Neuron (in vitro differentiated cells): ENCODE data around the gene UBE2D3.
A peak's percentile ranks its signal among the peaks of the same experiment; 100 is the strongest.
"Not testable (repeated sequence)": the region's sequence is repeated elsewhere in the genome, so short reads cannot be mapped to it uniquely, and the experiment has no call there.

Experiments
- H2AFZ ChIP-seq: one replicate; pipeline ENCODE4 v1.6.1; 2013; ENCODE audit warnings: low read depth, mild to moderate bottlenecking, inconsistent platforms, low read length, moderate library complexity
- H3K27me3 ChIP-seq: one replicate; pipeline ENCODE4 v1.6.1; 2013; ENCODE audit warnings: low read length; ENCODE audit not compliant: insufficient read depth
- H3K36me3 ChIP-seq: one replicate; pipeline ENCODE4 v1.6.1; 2013; ENCODE audit warnings: low read length; ENCODE audit not compliant: insufficient read depth
- H3K4me1 ChIP-seq: one replicate; pipeline ENCODE4 v1.6.1; 2013; ENCODE audit warnings: low read length; ENCODE audit not compliant: insufficient read depth
- H3K4me3 ChIP-seq: 2 replicates; pipeline ENCODE4 v1.5.1; 2013; ENCODE audit warnings: mild to moderate bottlenecking, low read length, moderate library complexity
- H3K9me3 ChIP-seq: one replicate; pipeline ENCODE4 v1.6.1; 2013; ENCODE audit warnings: low read length

The UBE2D3 gene

DNA sequence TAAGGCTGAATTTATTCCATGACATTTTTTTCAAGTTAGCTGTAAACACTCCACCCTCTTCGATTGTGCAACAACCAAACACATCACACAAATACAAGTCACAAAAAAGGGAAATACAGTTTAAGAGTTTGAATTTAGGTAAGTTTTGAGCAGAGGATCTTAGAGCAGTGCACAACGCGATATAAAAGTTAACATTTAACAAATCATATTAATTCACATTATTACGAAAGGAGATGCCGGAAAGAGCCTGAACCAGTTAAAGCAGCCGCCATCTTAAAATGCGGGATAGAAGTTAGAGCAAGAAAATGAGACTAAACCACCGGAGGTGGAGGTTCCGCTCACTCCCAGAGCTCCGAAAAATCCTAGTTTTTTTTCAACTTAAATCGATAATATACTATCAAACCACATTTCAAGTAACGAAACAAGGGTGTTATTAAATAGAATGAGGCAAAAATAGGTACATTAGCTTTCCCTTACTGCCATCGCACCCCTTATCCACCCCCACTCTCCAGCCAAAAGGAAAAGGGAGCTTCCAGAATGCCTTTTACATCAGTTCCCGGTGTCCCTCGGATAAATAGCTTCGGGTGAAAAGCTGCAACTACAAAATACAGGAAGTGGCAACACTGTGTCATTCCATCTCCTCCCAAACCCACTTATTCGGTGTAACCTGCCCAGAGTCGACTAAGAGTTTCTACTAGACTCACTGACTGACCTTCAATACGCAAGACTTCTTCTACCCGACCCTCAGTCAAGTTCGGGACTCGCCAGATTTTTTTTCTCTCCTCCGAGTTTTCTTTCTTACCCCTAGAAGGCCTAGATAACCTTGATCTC, 1.9 kb downstream of the UBE2D3 start:
- Histone ChIP-seq H3K27me3 (no peaks in the 10 kb centered on the region), H3K4me1 (peaks cover 24% of the 10 kb centered on the region), H3K9me3 (no peaks in the 10 kb centered on the region), H3K4me3 (peak overlapping the region; percentile 86), H3K36me3 (peaks cover 31% of the 10 kb centered on the region), H2AFZ (no peak overlapping the region)

DNA sequence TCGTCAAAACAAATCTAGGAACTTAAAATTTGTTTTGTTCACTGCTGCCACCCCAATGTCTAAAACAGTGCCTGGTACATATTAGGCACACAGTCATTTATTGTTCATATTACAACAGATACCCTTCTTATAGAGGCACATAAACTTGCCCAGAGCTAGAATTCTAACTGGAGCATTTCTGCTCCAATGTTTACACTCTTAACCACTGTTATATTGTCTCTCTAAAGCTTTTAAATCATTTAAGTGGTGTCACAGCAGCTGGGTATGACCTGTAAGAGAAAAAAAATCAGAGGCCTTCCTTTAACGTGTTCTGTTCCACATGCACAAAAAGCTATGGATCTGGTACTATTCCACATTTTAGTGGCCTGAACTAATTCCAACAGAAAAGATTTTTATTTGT, 3.0 kb downstream of the UBE2D3 start:
- Histone ChIP-seq H3K36me3 (peaks cover 41% of the 10 kb centered on the region), H3K9me3 (no peaks in the 10 kb centered on the region), H2AFZ (no peak overlapping the region), H3K4me3 (peak overlapping the region; percentile 86), H3K27me3 (no peaks in the 10 kb centered on the region), H3K4me1 (peaks cover 24% of the 10 kb centered on the region)

DNA sequence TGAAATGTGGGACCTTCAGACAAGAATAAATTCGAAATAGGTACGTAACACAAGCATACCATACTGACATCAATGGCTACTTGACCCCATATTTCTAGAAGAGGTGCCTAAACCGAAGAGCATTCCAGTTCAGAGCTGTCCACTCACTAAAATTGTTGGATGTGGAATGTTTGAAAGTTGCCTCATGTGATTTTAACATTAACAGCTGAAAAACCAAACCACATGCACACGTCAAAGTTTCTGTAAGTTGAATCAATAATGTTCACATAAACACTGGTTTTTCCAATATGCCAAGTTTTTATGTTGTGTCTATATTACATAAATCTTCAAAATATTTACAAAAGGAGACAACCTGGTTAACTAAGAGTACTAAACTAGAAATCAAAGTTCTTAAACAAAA, 3.5 kb downstream of the UBE2D3 start:
- Histone ChIP-seq H3K4me3 (peak overlapping the region; percentile 86), H3K27me3 (no peaks in the 10 kb centered on the region), H3K4me1 (peaks cover 20% of the 10 kb centered on the region), H3K36me3 (peaks cover 42% of the 10 kb centered on the region), H2AFZ (no peak overlapping the region), H3K9me3 (peaks cover 2% of the 10 kb centered on the region)

DNA sequence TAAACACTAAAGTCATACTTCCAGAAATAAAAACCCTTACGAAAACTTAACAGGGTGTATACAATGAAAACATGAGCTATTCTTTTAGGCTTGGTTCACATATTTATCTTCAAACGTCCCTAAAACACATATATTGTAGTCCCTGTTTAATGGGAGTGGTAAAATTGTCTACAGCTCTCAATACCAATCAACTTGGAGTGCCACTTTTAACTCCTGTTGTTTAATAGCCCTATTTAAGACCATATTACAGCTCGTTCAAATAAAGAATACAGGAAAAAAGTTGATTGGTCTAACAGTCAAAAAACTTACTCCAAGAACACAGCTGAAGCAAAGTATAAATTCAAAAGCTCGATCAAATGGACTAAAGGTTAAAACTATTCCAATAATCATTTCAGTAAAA, 3.9 kb downstream of the UBE2D3 start:
- peaks cover 18% of the 10 kb centered on the region for H3K4me1 ChIP-seq
- H3K27me3 ChIP-seq = no peaks in the 10 kb centered on the region
- H3K9me3 ChIP-seq = peaks cover 4% of the 10 kb centered on the region
- no peak overlapping the region for H2AFZ ChIP-seq
- H3K4me3 ChIP-seq = peak overlapping the region; percentile 86
- H3K36me3 ChIP-seq = peaks cover 46% of the 10 kb centered on the region

DNA sequence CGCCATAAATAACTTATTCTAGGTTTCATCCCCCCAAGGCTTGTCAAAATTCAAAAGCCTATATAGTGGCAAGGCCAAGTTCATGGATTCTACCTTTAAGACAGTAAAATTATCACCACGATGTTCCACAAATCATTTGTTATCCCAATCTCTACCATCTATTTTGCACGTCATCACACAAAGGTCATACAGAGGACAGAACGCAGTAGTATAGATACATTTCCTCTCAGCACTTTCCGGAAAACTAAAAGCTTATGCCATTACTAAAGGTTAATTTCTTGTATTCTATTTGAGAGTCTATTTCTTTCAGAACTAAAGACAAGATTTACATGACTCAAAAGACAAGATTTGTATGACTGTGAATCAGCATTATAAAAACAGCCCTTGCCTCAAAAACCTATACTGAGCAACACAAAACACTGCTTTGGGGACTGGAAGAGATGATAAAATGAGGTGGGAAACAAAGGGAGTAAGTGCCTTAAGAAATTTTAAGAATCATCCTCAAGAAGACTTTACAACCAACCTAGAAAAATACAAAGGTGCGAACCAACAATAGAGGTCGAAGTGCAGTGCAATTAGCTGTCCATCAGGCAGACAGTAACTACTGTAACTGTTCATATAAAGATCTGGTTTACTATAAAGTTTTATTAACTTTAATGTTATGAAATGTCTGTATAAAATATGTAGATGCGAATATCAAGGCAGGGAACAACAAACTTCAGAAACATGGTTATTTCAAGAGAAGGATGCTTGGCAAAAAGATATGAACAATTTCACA, 7.6 kb downstream of the UBE2D3 start:
- Histone ChIP-seq H3K4me3 (no peak overlapping the region), H3K36me3 (peaks cover 67% of the 10 kb centered on the region), H3K27me3 (no peaks in the 10 kb centered on the region), H3K4me1 (peaks cover 18% of the 10 kb centered on the region), H3K9me3 (peaks cover 7% of the 10 kb centered on the region), H2AFZ (no peak overlapping the region)

DNA sequence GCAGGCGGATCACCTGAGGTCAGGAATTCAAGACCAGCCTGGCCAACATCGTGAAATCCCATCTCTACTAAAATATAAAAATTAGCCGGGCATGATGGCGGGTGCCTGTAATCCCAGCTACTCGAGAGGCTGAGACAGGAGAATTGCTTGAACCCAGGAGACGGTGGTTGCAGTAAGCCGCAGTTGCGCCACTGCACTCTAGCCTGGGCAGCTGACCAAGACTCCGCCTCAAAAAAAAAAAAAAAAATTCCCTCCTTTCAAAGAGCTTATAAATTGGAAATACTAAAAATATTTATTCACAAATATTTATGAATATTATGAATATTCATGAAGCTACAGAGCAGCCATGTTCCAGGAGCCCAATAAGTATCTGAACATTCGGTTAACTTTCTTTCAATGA, 8.3 kb downstream of the UBE2D3 start:
- not testable (repeated sequence) for H3K9me3 ChIP-seq, H3K27me3 ChIP-seq, H3K4me3 ChIP-seq, H2AFZ ChIP-seq
- Histone ChIP-seq H3K4me1 (peaks cover 12% of the 10 kb centered on the region), H3K36me3 (peaks cover 67% of the 10 kb centered on the region)

DNA sequence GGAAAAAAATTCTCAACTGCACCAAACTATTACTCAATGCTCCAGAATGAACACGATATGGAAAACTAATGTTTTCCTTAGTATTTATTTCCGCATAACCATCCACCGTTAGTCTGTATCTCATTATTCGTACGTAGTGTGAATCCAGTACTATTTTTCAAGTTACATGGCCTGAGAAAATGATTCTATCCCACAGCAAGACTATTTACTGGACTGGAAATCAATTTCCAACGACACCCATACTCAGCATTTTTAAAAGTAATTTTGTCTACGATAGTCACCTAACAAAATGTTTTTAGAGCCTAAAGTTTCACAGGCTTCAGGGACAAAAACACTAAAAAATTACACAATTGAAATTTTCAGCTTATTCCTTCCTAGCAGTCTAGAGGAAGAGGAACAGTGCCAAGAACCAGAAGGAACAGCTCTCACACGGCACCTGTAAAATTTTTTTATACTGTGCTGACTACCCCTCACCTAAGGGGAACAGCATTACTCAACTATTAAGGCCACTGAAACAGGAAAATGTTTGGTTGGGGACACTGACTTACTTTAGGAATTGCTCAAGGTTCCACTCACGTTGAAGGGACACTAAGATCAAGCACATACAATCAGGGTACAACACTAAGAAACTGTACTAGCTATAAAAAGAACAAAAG, 9.6 kb downstream of the UBE2D3 start:
- Histone ChIP-seq H3K9me3 (peaks cover 7% of the 10 kb centered on the region), H3K4me3 (no peak overlapping the region), H2AFZ (no peak overlapping the region), H3K27me3 (no peaks in the 10 kb centered on the region), H3K36me3 (peaks cover 65% of the 10 kb centered on the region), H3K4me1 (no peaks in the 10 kb centered on the region)

DNA sequence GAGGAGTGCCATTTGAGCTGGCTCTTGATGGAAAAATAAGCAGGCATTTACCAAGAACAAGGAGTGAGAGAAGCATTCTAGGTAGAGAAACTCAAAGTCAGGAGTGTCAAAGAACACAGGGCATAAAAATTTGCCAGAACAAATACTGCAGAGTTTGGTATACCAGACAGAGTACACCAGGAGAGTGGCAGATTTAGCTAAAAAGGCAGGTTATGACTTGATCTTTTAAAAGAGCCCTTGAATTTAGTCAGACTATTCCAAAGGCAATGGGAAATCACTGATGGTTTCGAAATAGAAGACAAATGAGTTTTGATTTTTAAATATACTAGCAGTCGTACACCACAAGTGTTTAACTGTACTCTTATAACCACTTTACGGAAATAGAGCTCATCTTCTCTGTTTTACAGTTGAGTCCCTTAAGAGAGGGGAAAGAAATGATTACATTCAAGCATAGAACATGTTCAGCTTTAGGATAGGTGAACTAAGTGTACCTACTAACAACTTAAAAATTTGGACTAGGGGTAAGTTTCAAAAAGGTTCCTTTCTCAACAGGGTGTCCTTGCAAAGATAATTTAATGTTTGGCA, 10.2 kb downstream of the UBE2D3 start:
- no peaks in the 10 kb centered on the region for H3K27me3 ChIP-seq
- no peak overlapping the region for H2AFZ ChIP-seq
- H3K36me3 ChIP-seq = peaks cover 67% of the 10 kb centered on the region
- no peaks in the 10 kb centered on the region for H3K4me1 ChIP-seq
- no peak overlapping the region for H3K4me3 ChIP-seq
- peaks cover 7% of the 10 kb centered on the region for H3K9me3 ChIP-seq

DNA sequence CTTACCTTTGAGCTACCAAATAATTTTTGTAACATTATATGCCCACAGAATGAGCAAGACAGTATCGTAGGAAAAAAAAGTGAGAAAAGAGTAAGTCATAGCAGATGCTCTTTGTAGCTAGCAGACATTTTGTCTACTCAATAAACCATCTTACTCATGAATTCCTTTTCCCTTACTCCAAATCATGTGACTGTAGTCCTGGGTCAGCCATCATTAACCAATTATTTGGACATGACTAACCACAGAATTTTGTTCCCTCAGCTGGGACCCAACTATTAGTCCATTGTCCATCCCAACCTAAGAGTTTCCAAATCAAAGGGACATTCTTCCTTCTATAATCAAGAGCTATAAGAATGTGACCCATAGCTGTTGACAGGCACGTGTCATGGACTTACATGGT, 11.4 kb downstream of the UBE2D3 start:
- Histone ChIP-seq H3K4me1 (no peaks in the 10 kb centered on the region), H3K36me3 (peaks cover 71% of the 10 kb centered on the region), H3K4me3 (no peak overlapping the region), H2AFZ (no peak overlapping the region), H3K27me3 (no peaks in the 10 kb centered on the region), H3K9me3 (peaks cover 7% of the 10 kb centered on the region)

DNA sequence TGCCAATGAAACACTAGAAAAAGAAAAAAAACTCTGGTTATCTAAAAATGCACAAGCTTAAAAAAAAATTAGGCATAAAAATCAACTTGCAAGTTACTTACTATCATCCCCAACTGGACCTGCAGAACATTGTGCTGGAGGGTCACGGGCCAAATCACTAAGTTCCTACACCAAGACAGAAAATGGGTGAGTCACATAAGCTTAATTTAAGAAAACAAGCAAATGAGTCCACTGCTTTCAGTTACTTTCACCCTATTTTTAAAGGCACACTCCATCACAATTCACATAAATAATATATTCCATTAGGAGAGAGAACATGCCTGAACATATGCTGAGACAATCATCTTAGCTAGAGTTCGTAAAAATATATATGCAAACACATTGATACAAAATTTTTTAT, 17.7 kb downstream of the UBE2D3 start:
- H3K4me1 ChIP-seq = no peaks in the 10 kb centered on the region
- H3K4me3 ChIP-seq = no peak overlapping the region
- H3K36me3 ChIP-seq = peaks cover 83% of the 10 kb centered on the region
- no peak overlapping the region for H2AFZ ChIP-seq
- H3K9me3 ChIP-seq = no peaks in the 10 kb centered on the region
- no peaks in the 10 kb centered on the region for H3K27me3 ChIP-seq

DNA sequence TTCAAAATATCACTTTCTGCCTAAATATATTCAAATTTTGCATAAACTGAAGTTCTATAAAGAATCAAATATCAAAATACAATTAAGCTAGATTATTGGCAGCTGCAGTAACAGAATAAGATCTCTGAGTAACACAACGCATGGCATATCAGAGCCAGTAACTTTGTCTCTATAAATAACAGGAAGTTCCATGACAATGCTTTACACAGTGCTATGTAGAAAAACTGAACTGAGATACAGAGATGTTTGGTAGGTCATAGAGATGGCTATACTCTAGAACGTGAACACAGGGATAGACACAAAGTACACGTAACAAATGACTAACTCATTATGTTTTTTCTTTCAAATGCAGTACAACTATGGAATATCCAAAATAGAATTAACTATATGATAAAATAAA, 18.2 kb downstream of the UBE2D3 start:
- H3K4me1 ChIP-seq = no peaks in the 10 kb centered on the region
- H3K36me3 ChIP-seq = peaks cover 85% of the 10 kb centered on the region
- H3K27me3 ChIP-seq = no peaks in the 10 kb centered on the region
- H3K4me3 ChIP-seq = no peak overlapping the region
- no peak overlapping the region for H2AFZ ChIP-seq
- H3K9me3 ChIP-seq = no peaks in the 10 kb centered on the region

DNA sequence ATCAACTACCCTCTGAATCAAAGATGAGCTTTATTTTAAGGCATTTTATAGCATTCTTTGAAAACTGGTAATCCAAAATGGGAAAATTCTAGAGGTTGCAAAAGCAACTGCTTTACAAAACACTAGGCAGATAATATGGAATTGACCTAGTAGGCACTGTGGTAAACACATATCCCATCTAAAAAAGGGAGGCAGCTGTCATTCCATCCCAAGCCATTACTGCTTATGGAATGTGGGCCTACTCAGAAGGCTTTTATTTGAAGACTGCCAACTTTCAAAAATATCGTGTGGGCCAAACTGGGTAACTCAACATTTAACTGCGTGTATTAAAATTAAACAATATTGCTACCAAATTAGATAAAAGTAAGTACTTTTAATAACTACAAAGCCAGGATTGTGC, 19.3 kb downstream of the UBE2D3 start:
- H3K4me3 ChIP-seq = no peak overlapping the region
- H3K27me3 ChIP-seq = no peaks in the 10 kb centered on the region
- H3K4me1 ChIP-seq = no peaks in the 10 kb centered on the region
- H3K36me3 ChIP-seq = peaks cover 86% of the 10 kb centered on the region
- H2AFZ ChIP-seq = no peak overlapping the region
- no peaks in the 10 kb centered on the region for H3K9me3 ChIP-seq

DNA sequence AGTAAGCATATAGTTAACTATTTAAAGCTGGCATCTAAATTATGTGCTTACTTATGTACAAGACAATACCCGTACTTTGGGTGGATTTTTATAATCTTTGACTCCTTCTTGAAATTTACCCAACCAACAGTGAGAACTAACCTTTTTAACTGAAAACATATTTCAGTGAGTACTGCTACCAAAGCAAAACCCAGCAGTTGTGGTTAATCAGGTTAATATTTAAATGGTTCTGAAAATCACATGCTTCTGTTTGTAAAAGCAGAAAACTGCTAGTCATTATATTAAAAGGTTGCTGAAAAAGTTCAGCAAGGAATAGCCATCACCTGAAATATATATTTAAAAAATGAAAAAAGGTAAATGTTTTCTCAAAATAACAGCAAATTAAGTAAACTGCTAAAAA, 20.0 kb downstream of the UBE2D3 start:
- Histone ChIP-seq H3K4me3 (no peak overlapping the region), H3K36me3 (peaks cover 85% of the 10 kb centered on the region), H2AFZ (no peak overlapping the region), H3K4me1 (no peaks in the 10 kb centered on the region), H3K27me3 (no peaks in the 10 kb centered on the region), H3K9me3 (no peaks in the 10 kb centered on the region)
